ENCODE results near the gene SSR2.
A peak's percentile ranks its signal among the peaks of the same experiment; 100 is the strongest.

SSR2 gene

GRCh38 chr1:155960081-155960745 lies 60.5 kb downstream of the SSR2 start:
- Mint-ChIP-seq H3K27me3 (no peaks in the 10 kb centered on the region), H3K9me3 (no peaks in the 10 kb centered on the region), H3K4me3 (peak overlapping the region; percentile 52), H3K4me1 (peaks cover 56% of the 10 kb centered on the region), H3K27ac (peak overlapping the region; percentile 90), H3K36me3 (peaks cover 59% of the 10 kb centered on the region)
- peak; percentile 90 for ATAC-seq

All from stimulated activated memory B cell treated with anti-CD40 and anti-IgM and Interleukin-4, amounts not matched to agents 10 μg/mL and 1 μg/mL and 100 μg/mL, for 72 hours (primary cell).